ENCODE data around the gene PACS2. TPM values are rescaled to one million over a fixed set of nuclear protein-coding genes. Genes with fewer than 3 reads are reported as not detected.

Gene PACS2
- total and polyA plus RNA-seq, 2 experiments from 2014 or later: 10.0 to 39.7 TPM

DNA sequence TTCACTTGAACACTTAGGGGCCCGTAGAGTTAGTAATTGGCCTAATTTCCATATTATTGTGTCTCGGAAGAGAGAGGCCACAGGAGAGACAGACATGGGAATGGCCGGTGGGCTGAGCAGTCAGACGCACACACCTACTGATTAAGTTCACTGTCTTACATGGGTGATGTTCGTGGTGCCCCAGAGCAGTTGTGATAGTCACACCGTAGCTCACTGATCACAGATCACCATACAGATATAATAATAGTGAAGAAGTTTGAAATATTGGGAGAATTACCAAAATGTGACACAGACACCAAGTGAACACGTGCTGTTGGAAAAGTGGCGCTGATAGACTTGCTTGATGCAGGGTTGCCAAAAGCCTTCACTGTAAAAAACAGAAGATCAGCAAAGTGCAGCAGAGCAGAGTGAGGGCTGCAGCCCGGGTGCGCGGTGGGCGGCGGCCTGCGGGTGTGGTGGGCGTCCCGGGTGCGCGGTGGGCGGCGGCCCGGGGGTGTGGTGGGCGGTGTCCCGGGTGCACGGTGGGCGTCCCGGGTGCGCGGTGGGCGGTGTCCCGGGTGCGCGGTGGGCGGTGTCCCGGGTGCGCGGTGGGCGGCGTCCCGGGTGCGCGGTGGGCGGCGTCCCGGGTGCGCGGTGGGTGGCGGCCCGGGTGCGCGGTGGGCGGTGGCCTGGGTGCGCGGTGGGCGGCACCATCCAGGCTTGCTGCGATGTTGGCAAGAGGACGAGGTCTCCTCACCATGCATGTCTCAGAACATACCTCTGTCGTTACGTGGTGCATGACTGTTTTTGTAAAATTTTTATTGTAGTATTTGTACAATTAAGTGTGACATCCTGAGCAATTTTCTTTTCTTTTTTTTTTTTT is 49.5 kb downstream of the PACS2 start:
- Histone ChIP-seq H2AFZ (no peak overlapping the region), H3K4me3 (peak overlapping the region; percentile 63), H3F3A (ENCODE audit: insufficient read depth) (peaks cover 7% of the 10 kb centered on the region; the same call in 1 of the 2 replicates), H3K9me2 (ENCODE audit: insufficient read depth) (no peaks in the 10 kb centered on the region), H3K9me3 (ENCODE audit: low read depth) (no peaks in the 10 kb centered on the region), H3K9ac (no peak overlapping the region), H3K27me3 (replicated peaks; ENCODE audit: insufficient read depth) (no peaks in the 10 kb centered on the region), H4K20me1 (ENCODE audit: insufficient read depth) (no peaks in the 10 kb centered on the region), H3K36me3 (ENCODE audit: low read depth) (no peaks in the 10 kb centered on the region), H3K4me1 (ENCODE audit: insufficient read depth) (peaks cover 6% of the 10 kb centered on the region), H3K79me2 (ENCODE audit: insufficient read depth) (no peaks in the 10 kb centered on the region), H3K4me2 (ENCODE audit: unreplicated experiment) (peak overlapping the region; percentile 50), H3K27ac (no peak overlapping the region)
- TF ChIP-seq EZH2phosphoT487 (IDR thresholded peaks at IDR 0.05; ENCODE audit: insufficient read depth, low read depth) (no peak), EZH2 (IDR thresholded peaks at IDR 0.05; ENCODE audit: insufficient read depth, poor library complexity, severe bottlenecking) (no peak)
- in situ Hi-C loops (cut with MboI): no loop called here
- peak; percentile 93 for DNase-seq
- 7 to 12% methylated on average over 32 to 53 of the region's 58 CpGs for WGBS, 2 experiments (ENCODE audit: low coverage in 1 of 2, low lambda C conversion rate in 2 of 2, missing lambda C conversion rate in 2 of 2)

DNA sequence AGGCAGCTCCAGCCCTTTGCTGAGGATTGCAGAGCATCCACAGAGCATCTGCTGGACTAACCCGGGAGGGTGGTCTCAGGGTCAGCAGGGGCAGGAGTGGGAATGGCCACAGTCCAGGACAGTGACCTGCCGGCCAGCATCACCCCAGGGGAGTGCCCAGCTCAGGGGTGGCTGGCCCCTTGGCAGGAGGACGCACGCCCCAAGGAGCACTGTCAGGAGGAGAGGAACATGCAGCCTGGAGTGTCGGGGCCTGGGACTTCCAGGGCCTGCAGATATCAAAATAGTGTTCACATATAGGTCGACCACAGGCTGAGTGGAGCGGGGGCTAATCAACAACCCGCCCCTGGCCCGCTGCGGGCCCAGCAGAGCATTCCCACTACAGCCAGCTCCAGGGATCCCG is 50.6 kb downstream of the PACS2 start:
- no peaks in the 10 kb centered on the region for H3K79me2 ChIP-seq (ENCODE audit: insufficient read depth)
- H3K9ac ChIP-seq: no peak overlapping the region
- no peaks in the 10 kb centered on the region for H3K36me3 ChIP-seq (ENCODE audit: low read depth)
- no peak overlapping the region for H3K27ac ChIP-seq
- in situ Hi-C loops (cut with MboI): no loop called here
- no peaks in the 10 kb centered on the region for H3K9me2 ChIP-seq (ENCODE audit: insufficient read depth)
- peaks cover 7% of the 10 kb centered on the region; the same call in 1 of the 2 replicates for H3F3A ChIP-seq (ENCODE audit: insufficient read depth)
- 80 to 81% methylated on average over 11 of the region's 11 CpGs for WGBS, 2 experiments (ENCODE audit: low coverage in 1 of 2, low lambda C conversion rate in 2 of 2, missing lambda C conversion rate in 2 of 2)
- peaks cover 6% of the 10 kb centered on the region for H3K4me1 ChIP-seq (ENCODE audit: insufficient read depth)
- no peaks in the 10 kb centered on the region for H4K20me1 ChIP-seq (ENCODE audit: insufficient read depth)
- no peaks in the 10 kb centered on the region for H3K9me3 ChIP-seq (ENCODE audit: low read depth)
- TF ChIP-seq EZH2phosphoT487 (IDR thresholded peaks at IDR 0.05; ENCODE audit: insufficient read depth, low read depth) (no peak), EZH2 (IDR thresholded peaks at IDR 0.05; ENCODE audit: insufficient read depth, poor library complexity, severe bottlenecking) (no peak)
- DNase-seq: no peak
- no peak overlapping the region for H2AFZ ChIP-seq
- H3K27me3 ChIP-seq (replicated peaks; ENCODE audit: insufficient read depth): no peaks in the 10 kb centered on the region
- no peak overlapping the region for H3K4me2 ChIP-seq (ENCODE audit: unreplicated experiment)
- H3K4me3 ChIP-seq: no peak overlapping the region

DNA sequence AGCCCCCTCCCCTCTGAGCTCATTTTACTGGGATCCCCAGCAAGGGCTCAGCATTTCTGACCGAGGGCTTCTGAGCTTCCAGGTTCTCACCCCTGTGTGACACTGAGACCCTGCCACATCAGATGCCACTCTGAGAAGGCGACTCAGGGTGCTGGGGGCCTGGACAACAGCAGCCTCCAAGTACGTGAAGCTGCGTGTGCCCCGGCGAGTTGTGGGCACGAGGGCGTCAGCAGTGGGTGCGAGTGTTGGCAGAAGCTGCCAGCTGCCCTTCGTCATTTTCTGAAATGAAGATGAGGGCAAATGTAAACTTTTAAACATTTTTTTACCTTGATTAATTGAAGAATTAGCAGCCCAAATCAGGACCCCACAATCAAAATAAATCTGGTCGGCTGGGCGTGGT is 51.1 kb downstream of the PACS2 start:
- peaks cover 7% of the 10 kb centered on the region; the same call in 1 of the 2 replicates for H3F3A ChIP-seq (ENCODE audit: insufficient read depth)
- in situ Hi-C loops (cut with MboI): no loop called here
- H4K20me1 ChIP-seq (ENCODE audit: insufficient read depth): no peaks in the 10 kb centered on the region
- no peak overlapping the region for H2AFZ ChIP-seq
- no peaks in the 10 kb centered on the region for H3K27me3 ChIP-seq (replicated peaks; ENCODE audit: insufficient read depth)
- no peaks in the 10 kb centered on the region for H3K79me2 ChIP-seq (ENCODE audit: insufficient read depth)
- WGBS, 2 experiments (ENCODE audit: low coverage in 1 of 2, low lambda C conversion rate in 2 of 2, missing lambda C conversion rate in 2 of 2): 94 to 95% methylated on average over 12 of the region's 12 CpGs
- no peak overlapping the region for H3K9ac ChIP-seq
- no peak for TF ChIP-seq EZH2phosphoT487 (IDR thresholded peaks at IDR 0.05; ENCODE audit: insufficient read depth, low read depth)
- no peak overlapping the region for H3K27ac ChIP-seq
- H3K9me3 ChIP-seq (ENCODE audit: low read depth): no peaks in the 10 kb centered on the region
- H3K4me2 ChIP-seq (ENCODE audit: unreplicated experiment): no peak overlapping the region
- no peaks in the 10 kb centered on the region for H3K36me3 ChIP-seq (ENCODE audit: low read depth)
- no peak overlapping the region for H3K4me3 ChIP-seq
- H3K9me2 ChIP-seq (ENCODE audit: insufficient read depth): no peaks in the 10 kb centered on the region
- peaks cover 6% of the 10 kb centered on the region for H3K4me1 ChIP-seq (ENCODE audit: insufficient read depth)
- DNase-seq: no peak

DNA sequence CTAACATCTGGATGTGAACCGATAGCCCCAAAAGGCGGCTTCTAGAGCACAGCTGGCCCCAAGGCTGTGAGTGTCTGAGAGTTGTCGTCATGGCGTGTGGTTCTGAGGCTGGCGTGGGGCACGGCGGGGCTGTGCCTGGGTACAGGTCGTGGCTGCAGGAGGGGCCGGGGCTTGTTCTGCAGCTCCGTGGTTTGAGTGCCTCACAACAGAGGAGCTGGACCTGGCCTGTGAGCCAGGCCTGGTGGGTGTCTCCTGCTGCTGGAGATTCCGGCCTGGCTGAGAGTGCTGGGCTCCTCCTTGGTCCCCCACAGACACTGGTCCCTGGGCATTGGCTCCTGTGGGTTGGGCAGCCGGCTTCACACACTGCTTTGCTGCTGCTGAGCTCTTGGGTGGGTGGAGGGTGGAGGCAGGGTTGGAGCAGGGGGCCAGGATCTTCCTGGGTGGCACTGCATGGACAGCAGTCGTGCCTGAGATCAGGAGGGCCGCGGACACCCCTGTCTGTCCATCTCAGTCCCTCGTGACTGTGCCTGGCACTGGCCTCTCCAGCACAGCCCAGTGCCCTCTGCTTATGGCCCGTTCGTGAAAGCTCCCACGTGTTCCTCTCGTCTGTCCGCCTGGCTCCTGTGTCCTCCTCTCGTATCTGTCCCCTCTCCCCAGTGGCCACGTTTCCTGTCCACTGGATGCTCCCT is 52.0 kb downstream of the PACS2 start:
- no peak overlapping the region for H3K27ac ChIP-seq
- no peak for DNase-seq
- no peaks in the 10 kb centered on the region for H3K36me3 ChIP-seq (ENCODE audit: low read depth)
- TF ChIP-seq EZH2 (IDR thresholded peaks at IDR 0.05; ENCODE audit: insufficient read depth, poor library complexity, severe bottlenecking) (no peak), EZH2phosphoT487 (IDR thresholded peaks at IDR 0.05; ENCODE audit: insufficient read depth, low read depth) (no peak)
- no peaks in the 10 kb centered on the region for H3K27me3 ChIP-seq (replicated peaks; ENCODE audit: insufficient read depth)
- peaks cover 7% of the 10 kb centered on the region; the same call in 1 of the 2 replicates for H3F3A ChIP-seq (ENCODE audit: insufficient read depth)
- WGBS, 2 experiments (ENCODE audit: low coverage in 1 of 2, low lambda C conversion rate in 2 of 2, missing lambda C conversion rate in 2 of 2): 91 to 94% methylated on average over 20 to 22 of the region's 23 CpGs
- no peaks in the 10 kb centered on the region for H3K9me3 ChIP-seq (ENCODE audit: low read depth)
- H3K4me1 ChIP-seq (ENCODE audit: insufficient read depth): peaks cover 6% of the 10 kb centered on the region
- no peak overlapping the region for H3K9ac ChIP-seq
- H3K9me2 ChIP-seq (ENCODE audit: insufficient read depth): no peaks in the 10 kb centered on the region
- in situ Hi-C loops (cut with MboI): no loop called here
- no peaks in the 10 kb centered on the region for H4K20me1 ChIP-seq (ENCODE audit: insufficient read depth)
- H2AFZ ChIP-seq: no peak overlapping the region
- no peak overlapping the region for H3K4me2 ChIP-seq (ENCODE audit: unreplicated experiment)
- no peaks in the 10 kb centered on the region for H3K79me2 ChIP-seq (ENCODE audit: insufficient read depth)
- no peak overlapping the region for H3K4me3 ChIP-seq

Data from GM23248 (cell line).